ENCODE results near the gene HDAC8. TPM values are rescaled to one million over a fixed set of nuclear protein-coding genes. Genes with fewer than 3 reads are reported as not detected.

The HDAC8 gene
- total RNA-seq, 4 donors from 2014 or later = 13.8 to 19.3 (median 18.2) TPM

DNA sequence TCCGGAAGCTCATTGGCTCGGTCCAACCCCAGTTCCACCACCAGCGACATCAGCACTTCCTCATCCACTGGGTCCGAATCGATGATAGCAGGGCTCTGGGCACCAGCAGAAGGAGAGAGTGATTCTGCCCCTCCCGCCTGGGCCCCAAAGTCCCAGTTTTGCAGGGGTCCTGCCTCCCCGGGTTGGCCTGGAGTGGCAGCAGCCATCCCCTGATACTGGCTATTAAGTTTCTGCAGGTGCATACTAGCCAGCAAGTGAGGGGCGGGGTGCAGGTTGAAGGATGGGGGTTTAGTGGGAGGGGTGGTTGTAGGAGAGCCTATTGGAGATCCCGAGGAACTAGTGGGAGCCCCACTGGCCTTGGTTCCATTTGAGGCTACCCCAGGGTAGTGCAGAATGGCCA is 270.9 kb downstream of the HDAC8 start:
- TF ChIP-seq, protein P1, sequence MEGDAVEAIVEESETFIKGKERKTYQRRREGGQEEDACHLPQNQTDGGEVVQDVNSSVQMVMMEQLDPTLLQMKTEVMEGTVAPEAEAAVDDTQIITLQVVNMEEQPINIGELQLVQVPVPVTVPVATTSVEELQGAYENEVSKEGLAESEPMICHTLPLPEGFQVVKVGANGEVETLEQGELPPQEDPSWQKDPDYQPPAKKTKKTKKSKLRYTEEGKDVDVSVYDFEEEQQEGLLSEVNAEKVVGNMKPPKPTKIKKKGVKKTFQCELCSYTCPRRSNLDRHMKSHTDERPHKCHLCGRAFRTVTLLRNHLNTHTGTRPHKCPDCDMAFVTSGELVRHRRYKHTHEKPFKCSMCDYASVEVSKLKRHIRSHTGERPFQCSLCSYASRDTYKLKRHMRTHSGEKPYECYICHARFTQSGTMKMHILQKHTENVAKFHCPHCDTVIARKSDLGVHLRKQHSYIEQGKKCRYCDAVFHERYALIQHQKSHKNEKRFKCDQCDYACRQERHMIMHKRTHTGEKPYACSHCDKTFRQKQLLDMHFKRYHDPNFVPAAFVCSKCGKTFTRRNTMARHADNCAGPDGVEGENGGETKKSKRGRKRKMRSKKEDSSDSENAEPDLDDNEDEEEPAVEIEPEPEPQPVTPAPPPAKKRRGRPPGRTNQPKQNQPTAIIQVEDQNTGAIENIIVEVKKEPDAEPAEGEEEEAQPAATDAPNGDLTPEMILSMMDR (IDR thresholded peaks at IDR 0.05) = no peak
- no peak for TF ChIP-seq POLR2A (IDR thresholded peaks at IDR 0.05)
- intact Hi-C loops (cut with DNase I; ENCODE audit: low total_unique reads) = no loop called here
- DNase-seq (ENCODE audit: low spot score in 2 of 2) = no peak
- H3K4me3 ChIP-seq (ENCODE audit: low read depth, poor library complexity, severe bottlenecking) = no peak overlapping the region
- 87 to 96% methylated on average over 6 to 9 of the region's 9 CpGs for WGBS, 2 donors

DNA sequence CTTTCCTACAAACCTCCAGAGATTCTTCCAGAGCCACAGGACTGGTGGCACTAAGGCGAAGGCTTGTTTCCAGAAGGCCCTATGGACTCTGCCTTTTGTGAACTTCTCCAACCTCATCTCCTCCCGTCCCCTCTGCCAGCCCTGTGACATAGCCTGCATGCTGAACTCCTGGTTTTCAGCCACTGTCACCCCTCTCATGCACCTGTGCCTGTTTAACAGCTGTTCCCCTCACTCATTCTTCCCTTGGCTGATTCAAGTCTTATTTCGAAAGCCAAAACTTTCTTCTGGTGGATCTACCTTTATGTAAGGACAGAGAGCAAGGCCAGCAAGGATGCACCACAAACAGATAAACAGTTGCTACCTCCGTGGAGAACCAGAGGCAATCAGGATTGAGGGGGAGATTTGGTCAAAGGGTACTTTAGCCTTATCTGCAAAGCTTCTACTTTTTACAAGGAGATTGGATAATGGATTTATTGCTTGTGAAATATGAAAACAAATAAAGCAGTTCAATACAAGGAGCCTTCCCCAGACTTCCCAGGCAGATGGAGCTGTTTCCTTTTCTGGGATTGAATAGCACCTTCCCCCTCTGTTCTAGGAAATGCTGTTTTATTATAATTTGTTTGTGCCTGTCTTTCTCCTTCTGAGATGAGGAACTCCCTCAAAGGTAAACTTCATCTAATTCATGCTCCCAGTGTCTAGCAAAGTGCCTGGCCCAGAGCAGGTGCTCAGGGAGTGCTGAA is 272.6 kb downstream of the HDAC8 start:
- intact Hi-C loops (cut with DNase I; ENCODE audit: low total_unique reads) = no loop called here
- H3K4me3 ChIP-seq (ENCODE audit: low read depth, poor library complexity, severe bottlenecking) = no peak overlapping the region
- TF ChIP-seq, protein P1 (IDR thresholded peaks at IDR 0.05) = no peak
- no peak for TF ChIP-seq POLR2A (IDR thresholded peaks at IDR 0.05)
- 70 to 90% methylated on average over 4 of the region's 4 CpGs for WGBS, 2 donors
- DNase-seq (ENCODE audit: low spot score in 2 of 2) = no peak

DNA sequence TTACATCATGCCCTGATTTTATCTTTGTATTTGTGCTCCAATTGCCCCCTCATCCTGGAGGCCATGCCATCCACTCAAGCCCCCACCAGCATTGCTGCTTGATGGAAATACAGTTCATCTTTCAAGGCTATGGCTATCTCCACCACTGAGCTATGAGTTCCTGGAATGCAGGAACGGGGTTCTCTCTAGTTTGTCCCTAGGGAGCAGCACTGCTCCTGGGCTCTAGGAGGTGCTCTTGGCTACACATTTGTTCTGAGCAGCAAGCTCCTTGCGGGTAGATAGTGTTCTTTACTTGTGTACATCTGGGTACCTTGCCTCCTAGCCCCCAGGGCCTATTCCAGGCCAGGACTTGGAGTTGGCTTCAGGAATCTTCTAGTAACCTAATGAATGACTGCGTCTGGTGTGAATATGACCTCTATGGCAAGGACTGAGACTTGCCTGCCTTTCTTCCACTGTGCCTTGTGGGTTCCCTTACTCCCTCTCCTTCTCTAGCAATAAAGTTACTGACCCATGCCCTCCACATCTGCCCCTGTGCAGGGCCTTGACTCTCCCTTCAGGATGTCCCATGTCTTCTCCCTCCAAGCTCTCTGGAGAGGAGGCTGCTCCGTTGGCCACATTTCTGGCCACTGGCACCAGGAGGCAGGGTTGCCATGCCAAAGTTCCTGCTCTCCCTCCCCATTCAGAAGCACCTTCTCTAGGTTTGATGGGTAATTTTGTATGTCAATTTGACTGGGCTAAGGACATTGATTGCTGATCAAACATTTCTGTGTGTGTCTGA is 274.5 kb downstream of the HDAC8 start:
- no peak overlapping the region for H3K4me3 ChIP-seq (ENCODE audit: low read depth, poor library complexity, severe bottlenecking)
- DNase-seq (ENCODE audit: low spot score in 2 of 2) = no peak
- intact Hi-C loops (cut with DNase I; ENCODE audit: low total_unique reads) = no loop called here
- WGBS, 2 donors = 33 to 83% methylated on average over 3 to 4 of the region's 4 CpGs
- TF ChIP-seq POLR2A (IDR thresholded peaks at IDR 0.05) = no peak
- TF ChIP-seq, protein P1 (IDR thresholded peaks at IDR 0.05) = no peak

DNA sequence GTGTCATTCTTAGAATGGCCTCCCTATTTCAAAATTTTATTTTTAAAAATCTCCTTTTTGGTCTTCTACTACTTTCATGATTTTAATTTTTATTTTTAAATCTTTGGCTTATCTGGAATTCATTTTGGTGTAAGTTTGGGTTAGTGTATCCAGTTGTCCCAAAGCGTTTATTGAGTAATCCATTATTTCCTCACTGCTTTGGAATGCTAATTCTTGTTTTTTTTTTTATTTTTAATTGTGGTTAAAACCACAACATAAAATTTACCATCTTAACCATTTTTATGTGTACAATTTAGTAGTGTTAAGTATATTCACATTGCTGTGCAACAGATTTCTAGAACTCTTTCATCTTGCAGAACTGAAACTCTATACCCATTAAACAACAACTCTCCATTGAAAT is 275.7 kb downstream of the HDAC8 start:
- no peak overlapping the region for H3K4me3 ChIP-seq (ENCODE audit: low read depth, poor library complexity, severe bottlenecking)
- TF ChIP-seq, protein P1 (IDR thresholded peaks at IDR 0.05) = no peak
- no peak for TF ChIP-seq POLR2A (IDR thresholded peaks at IDR 0.05)
- no peak for DNase-seq (ENCODE audit: low spot score in 2 of 2)
- intact Hi-C loops (cut with DNase I; ENCODE audit: low total_unique reads) = no loop called here
- WGBS, 2 donors = 47 to 74% methylated on average over 1 of the region's 1 CpG

DNA sequence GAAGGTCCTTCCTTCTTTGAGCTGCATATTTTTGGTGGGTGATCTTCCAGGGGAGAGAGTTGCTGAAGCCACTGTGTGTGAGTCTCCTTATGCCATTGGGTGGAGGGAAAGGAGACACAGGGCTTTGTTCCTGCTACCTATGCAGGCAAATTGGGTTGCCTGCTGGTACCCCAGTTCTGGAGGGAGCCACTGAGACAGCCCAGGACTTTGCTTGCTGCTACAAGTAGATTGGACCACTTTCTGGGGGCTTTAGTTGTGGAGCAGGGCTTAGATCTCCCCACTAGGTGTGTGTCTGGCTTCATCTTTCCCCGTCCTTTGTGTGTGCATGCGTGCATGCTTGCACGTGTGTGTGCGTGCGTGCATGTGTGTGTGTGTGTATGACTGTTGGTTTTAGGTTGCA is 276.9 kb downstream of the HDAC8 start:
- 65 to 90% methylated on average over 5 of the region's 5 CpGs for WGBS, 2 donors
- DNase-seq (ENCODE audit: low spot score in 2 of 2) = no peak
- intact Hi-C loops (cut with DNase I; ENCODE audit: low total_unique reads) = no loop called here
- TF ChIP-seq, protein P1 (IDR thresholded peaks at IDR 0.05) = no peak
- TF ChIP-seq POLR2A (IDR thresholded peaks at IDR 0.05) = no peak
- no peak overlapping the region for H3K4me3 ChIP-seq (ENCODE audit: low read depth, poor library complexity, severe bottlenecking)

All from lower leg skin (tissue), 4 donors.